Measurements from ENCODE around the gene ARL17B.
"Not testable (repeated sequence)": the region's sequence is repeated elsewhere in the genome, so short reads cannot be mapped to it uniquely, and the experiment has no call there.

The ARL17B gene

DNA sequence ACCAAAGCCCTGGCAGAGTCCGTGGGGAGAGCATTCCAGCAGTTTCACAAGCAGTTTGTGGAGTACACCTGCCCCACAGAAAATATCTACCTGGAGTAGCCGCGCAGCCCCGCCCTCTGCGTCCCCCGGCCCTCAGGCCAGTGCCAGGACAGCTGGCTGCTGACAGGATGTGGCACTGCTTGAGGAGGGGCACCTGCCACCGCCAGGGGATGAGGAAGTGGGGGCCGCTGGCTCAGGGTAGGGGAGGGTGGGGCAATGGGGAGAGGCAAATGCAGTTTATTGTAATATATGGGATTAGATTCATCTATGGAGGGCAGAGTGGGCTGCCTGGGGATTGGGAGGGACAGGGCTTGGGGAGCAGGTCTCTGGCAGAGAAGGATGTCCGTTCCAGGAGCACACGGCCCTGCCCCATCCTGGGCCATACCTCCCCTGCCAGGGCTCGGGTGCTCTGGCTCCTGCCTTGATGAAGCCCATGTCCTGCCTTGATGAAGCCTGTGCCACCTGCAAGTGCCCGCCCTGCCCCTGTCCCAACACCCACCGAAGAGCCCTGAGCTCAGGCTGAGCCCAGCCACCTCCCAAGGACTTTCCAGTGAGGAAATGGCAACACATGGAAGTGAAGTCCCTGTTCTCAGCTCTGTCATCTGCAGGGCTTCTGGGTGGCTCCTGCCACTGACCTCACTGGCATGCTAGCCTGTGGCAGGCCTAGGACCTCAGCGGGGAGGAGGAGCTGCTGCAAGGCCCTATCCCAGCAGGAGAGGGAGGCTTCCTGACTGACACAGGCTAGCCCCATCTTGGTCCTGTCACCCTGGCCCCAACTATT is 116.4 kb downstream of the ARL17B start:
- DNase-seq: not testable (repeated sequence)

DNA sequence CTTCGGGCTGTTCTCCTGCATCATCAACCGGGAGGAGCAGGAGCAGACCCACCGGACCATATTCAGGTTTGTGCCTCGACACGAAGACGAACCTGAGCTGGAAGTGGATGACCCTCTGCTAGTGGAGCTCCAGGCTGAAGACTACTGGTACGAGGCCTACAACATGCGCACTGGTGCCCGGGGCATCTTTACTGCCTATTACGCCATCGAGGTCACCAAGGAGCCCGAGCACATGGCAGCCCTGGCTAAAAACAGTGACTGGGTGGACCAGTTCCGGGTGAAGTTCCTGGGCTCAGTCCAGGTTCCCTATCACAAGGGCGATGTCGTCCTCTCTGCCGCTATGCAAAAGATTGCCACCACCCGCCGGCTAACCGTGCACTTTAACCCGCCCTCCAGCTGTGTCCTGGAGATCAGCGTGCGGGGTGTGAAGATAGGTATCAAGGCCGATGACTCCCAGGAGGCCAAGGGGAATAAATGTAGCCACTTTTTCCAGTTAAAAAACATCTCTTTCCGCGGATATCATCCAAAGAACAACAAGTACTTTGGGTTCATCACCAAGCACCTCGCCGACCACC is 117.1 kb downstream of the ARL17B start:
- DNase-seq: not testable (repeated sequence)

DNA sequence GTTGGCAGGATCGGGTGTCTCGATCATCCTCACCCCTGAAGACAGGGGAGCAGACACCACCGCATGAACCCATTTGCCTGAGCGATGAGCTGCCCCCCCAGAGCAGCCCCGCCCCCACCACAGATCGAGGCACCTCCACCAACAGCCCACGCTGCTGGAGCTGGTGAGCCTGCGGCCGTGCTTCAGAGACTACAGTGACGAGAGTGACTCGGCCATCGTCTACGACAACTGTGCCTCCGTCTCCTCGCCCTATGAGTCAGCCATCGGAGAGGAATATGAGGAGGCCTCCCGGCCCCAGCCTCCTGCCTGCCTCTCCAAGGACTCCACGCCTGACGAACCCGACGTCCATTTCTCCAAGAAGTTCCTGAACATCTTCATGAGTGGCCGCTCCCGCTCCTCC is 117.6 kb downstream of the ARL17B start:
- not testable (repeated sequence) for DNase-seq

DNA sequence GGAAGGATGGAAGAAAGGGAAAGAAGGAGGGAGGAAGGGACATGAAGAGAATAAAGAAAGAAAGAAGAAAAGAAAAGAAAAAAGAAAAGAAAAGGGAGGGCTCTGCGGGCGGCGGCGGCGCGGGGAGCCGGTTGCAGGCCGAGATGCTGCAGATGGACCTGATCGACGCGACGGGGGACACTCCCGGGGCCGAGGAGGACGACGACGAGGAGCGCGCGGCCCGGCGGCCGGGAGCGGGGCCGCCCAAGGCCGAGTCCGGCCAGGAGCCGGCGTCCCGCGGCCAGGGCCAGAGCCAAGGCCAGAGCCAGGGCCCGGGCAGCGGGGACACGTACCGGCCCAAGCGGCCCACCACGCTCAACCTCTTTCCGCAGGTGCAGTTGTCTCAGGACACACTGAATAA is 118.1 kb downstream of the ARL17B start:
- DNase-seq: not testable (repeated sequence)

DNA sequence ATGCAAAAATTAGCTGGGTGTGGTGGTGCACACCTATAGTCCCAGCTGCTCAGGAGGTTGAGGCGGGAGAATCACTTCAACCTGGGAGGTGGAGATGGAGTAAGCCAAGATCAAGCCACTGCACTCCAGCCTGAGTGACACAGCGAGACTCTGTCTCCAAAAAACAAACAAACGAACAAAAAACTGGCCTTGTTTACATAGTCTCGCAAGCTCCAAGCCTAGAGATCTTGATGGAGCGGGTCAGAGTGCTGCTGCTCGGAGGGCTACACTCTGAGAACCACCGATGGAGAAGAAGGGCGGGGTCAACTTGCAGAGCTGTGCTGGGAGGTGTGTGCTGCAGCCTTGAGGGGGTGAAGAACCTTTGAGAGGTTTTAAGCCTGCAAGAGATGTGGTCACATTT is 130.2 kb downstream of the ARL17B start:
- not testable (repeated sequence) for DNase-seq

DNA sequence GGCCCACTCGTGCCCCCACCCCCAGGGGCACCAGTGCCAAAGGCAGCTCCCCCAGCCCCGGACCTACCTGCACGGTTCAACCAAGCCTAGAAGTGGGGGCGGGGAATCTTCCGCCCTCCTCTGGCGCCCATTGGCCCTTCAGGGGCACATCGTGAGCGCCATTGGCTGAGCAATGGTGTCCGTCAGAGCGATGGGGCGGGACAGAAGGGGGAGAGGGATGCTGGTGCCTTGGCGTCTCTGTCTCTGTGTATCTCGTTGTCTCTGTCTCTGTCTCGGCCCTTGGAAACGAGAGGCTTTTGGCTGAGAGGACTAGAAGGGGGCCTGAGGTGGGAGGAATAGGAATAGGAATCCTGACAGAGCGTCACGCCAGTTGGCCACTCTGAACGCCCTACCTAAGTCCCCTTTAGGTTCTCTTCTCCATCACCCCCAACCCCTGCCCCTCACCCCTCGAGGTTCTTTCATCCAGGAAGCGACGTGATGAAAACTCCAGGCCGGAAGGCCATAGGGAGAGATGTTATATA is 136.2 kb downstream of the ARL17B start:
- DNase-seq: peak; percentile 88

DNA sequence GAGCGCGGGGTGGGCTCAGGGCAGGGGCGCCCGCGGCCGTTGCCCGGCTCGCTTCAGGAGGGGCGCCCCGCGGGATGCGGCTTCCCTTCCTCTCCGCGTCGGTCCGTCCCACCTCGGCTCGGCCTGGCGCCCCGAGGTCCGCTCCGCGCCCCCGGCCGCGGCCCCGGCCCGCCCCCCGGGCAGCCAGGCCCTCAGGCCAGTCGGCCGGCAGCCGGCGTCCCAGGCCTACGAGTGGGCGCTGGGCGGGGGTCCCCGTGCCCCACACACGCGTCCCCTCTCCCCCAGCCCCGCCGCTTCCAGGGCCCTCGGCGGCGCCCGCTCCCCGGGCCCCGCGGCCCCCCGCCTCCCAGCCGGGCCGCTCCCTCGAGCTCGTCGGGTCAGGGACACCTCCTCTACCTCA is 136.7 kb downstream of the ARL17B start:
- DNase-seq: not testable (repeated sequence)
